K562 (cell line): ENCODE measurements around the gene SCAMP2. TPM values are rescaled to one million over a fixed set of nuclear protein-coding genes. Genes with fewer than 3 reads are reported as not detected.
A peak's percentile ranks its signal among the peaks of the same experiment; 100 is the strongest.

Source experiments
- ATAC-seq: fragments of 200-7000 bp; cut with Tn5 transposase; 3 replicates; pipeline ENCODE4 v1.9.1; 2020; ENCODE audit warnings: moderate library complexity
- BruUV-seq: library from RNA; stranded (reverse); fragments of 400-500 nt; replicated peaks from 2 replicates; lab custom pipeline; 2021; lab: Mats Ljungman, UMichigan
- CTCF ChIA-PET: fragments of 300-600 bp; formaldehyde crosslinking; extraction: SDS; loops from one replicate; lab custom pipeline; 2021; ENCODE audit warnings: low intra/inter-chr PET ratio; lab: Yijun Ruan, JAX
- POLR2A ChIA-PET: fragments of 300-600, 350-650 bp; sonication (Branson Sonifier 250); formaldehyde crosslinking; extraction: SDS; loops from one replicate; lab custom pipeline; 2021; ENCODE audit warnings: antibody characterized with exemption, inconsistent platforms; lab: Yijun Ruan, JAX
- DNase-seq, 4 experiments: peaks; one replicate each; pipeline versions ENCODE4 v3.0.0 to v3.0.0-alpha.2; 2011 to 2018; ENCODE audit warnings: low spot score in 3 of 4, mixed read lengths in 3 of 4; ENCODE audit errors: extremely low read depth in 1 of 4
- FAIRE-seq: peaks from 2 replicates; lab custom pipeline; 2011; peaks lifted over from hg19 to GRCh38; lab: Jason Lieb, UNC
- H2AFZ ChIP-seq: 2 replicates; pipeline ENCODE4 v1.6.0; 2011; ENCODE audit warnings: low read depth, low read length, control low read depth, inconsistent platforms
- H3K27ac ChIP-seq: fragments of 200-600 bp; 3 replicates; pipeline ENCODE4 v1.8.0; 2011; ENCODE audit warnings: low read depth, mild to moderate bottlenecking, control low read depth, inconsistent platforms, low read length, moderate library complexity, mixed read lengths; ENCODE audit errors: extremely low read depth
- H3K27me3 ChIP-seq, 2 experiments: fragments of 300-600 bp in 1 of 2; 2 replicates in 1 of 2; 3 replicates in 1 of 2; pipeline versions ENCODE4 v1.6.0 to v1.8.0; 2011; ENCODE audit warnings: inconsistent platforms in 2 of 2, low read length in 2 of 2, mild to moderate bottlenecking in 1 of 2, mixed read lengths in 1 of 2, moderate library complexity in 1 of 2; ENCODE audit not compliant: control insufficient read depth in 2 of 2, insufficient read depth in 2 of 2
- H3K36me3 ChIP-seq: fragments of 300-600 bp; 3 replicates; pipeline ENCODE4 v1.8.0; 2011; ENCODE audit warnings: mild to moderate bottlenecking, low read length, inconsistent platforms; ENCODE audit not compliant: control insufficient read depth, insufficient read depth
- H3K4me1 ChIP-seq, 2 experiments: fragments of 200-600 bp in 1 of 2; replicated peaks in 1 of 2; 2 replicates in 1 of 2; 3 replicates in 1 of 2; pipeline versions ENCODE4 v1.5.1 to v1.8.0; 2011; ENCODE audit warnings: inconsistent platforms in 2 of 2, low read length in 2 of 2, mild to moderate bottlenecking in 1 of 2, mixed read lengths in 1 of 2, moderate library complexity in 1 of 2; ENCODE audit not compliant: control insufficient read depth in 2 of 2, insufficient read depth in 2 of 2
- H3K4me2 ChIP-seq: 2 replicates; pipeline ENCODE4 v1.6.1; 2011; ENCODE audit warnings: low read length, control low read depth, inconsistent platforms, mixed read lengths; ENCODE audit not compliant: insufficient read depth
- H3K4me3 ChIP-seq: fragments of 200-600 bp; sonication (generic), shearing (Covaris generic); 2 replicates; pipeline ENCODE4 v1.5.1; 2016; ENCODE audit warnings: control low read depth, inconsistent platforms
- H3K79me2 ChIP-seq: fragments of 200-600 bp; 3 replicates; pipeline ENCODE4 v1.8.0; 2011; ENCODE audit warnings: low read length, inconsistent platforms; ENCODE audit not compliant: control insufficient read depth, insufficient read depth
- H3K9ac ChIP-seq, 2 experiments: 2 replicates each; pipeline versions ENCODE4 v1.6.0 to v1.6.1; 2011; ENCODE audit warnings: low read depth in 2 of 2, low read length in 2 of 2, control low read depth in 1 of 2, inconsistent platforms in 1 of 2, mild to moderate bottlenecking in 1 of 2, mixed read lengths in 1 of 2; ENCODE audit not compliant: insufficient read depth in 1 of 2
- H3K9me1 ChIP-seq: one replicate; pipeline ENCODE4 v1.6.0; 2011; ENCODE audit warnings: inconsistent platforms, mild to moderate bottlenecking, low read length, moderate library complexity; ENCODE audit not compliant: control insufficient read depth, insufficient read depth
- H3K9me3 ChIP-seq: replicated peaks from 2 replicates; pipeline ENCODE4 v1.5.1; 2011; ENCODE audit warnings: low read depth, low read length, inconsistent platforms; ENCODE audit not compliant: control insufficient read depth, insufficient read depth
- H4K20me1 ChIP-seq: replicated peaks from 2 replicates; pipeline ENCODE4 v1.6.1; 2011; ENCODE audit warnings: low read length, inconsistent platforms, mixed read lengths; ENCODE audit not compliant: control insufficient read depth, insufficient read depth
- CHD4 ChIP-seq: fragments of 200-600 bp; sonication (generic); IDR thresholded peaks from 3 replicates; pipeline ENCODE4 v1.6.1; 2012; ENCODE audit warnings: low read depth, mild to moderate bottlenecking, mixed read lengths, low read length, inconsistent platforms; ENCODE audit not compliant: insufficient read depth, insufficient replicate concordance, poor library complexity, severe bottlenecking
- EGR1 ChIP-seq: fragments of 450-650 bp; conservative IDR thresholded peaks from 2 replicates; pipeline ENCODE4 v1.6.1; 2017; ENCODE audit warnings: mild to moderate bottlenecking
- KLF1 ChIP-seq: fragments of 450-650 bp; IDR thresholded peaks from 2 replicates; pipeline ENCODE4 v1.6.1; 2016; ENCODE audit warnings: missing genetic modification characterization, missing compliant biosample characterization
- KLF16 ChIP-seq: IDR thresholded peaks from 2 replicates; pipeline ENCODE4 v1.6.1; 2016; ENCODE audit warnings: antibody characterized with exemption
- MLLT1 ChIP-seq, 2 experiments: fragments of 450-650 bp; IDR thresholded peaks; 2 replicates each; pipeline ENCODE4 v1.6.1; 2016
- MXD1 ChIP-seq: fragments of 250-450 bp; sonication (Bioruptor Pico); IDR thresholded peaks from 2 replicates; pipeline ENCODE4 v1.8.0; 2021; ENCODE audit warnings: borderline replicate concordance, mild to moderate bottlenecking, moderate library complexity; ENCODE audit not compliant: poor library complexity, severe bottlenecking
- RB1 ChIP-seq: fragments of 450-650 bp; IDR thresholded peaks from 2 replicates; pipeline ENCODE4 v1.6.1; 2017; ENCODE audit warnings: low read depth, mild to moderate bottlenecking
- SIN3B ChIP-seq: fragments of 450-650 bp; IDR thresholded peaks from 2 replicates; pipeline ENCODE4 v1.6.1; 2017; ENCODE audit warnings: low read depth, mild to moderate bottlenecking, moderate library complexity
- SRSF1 ChIP-seq: fragments of 200-400 bp; formaldehyde crosslinking; IDR thresholded peaks from 2 replicates; pipeline ENCODE4 v1.6.1; 2017; ENCODE audit warnings: mild to moderate bottlenecking, low read depth, low read length, moderate library complexity
- ZBTB17 ChIP-seq: fragments of 450-650 bp; formaldehyde crosslinking; IDR thresholded peaks from 2 replicates; pipeline ENCODE4 v1.4.0; 2020; ENCODE audit warnings: mild to moderate bottlenecking
- ZFP1 ChIP-seq: fragments of 450-650 bp; formaldehyde crosslinking; IDR thresholded peaks from 2 replicates; pipeline ENCODE4 v1.4.0; 2020; ENCODE audit warnings: mild to moderate bottlenecking, mixed read lengths
- ZNF384 ChIP-seq: IDR thresholded peaks from 2 replicates; pipeline ENCODE4 v1.6.1; 2012; ENCODE audit warnings: low read depth, low read length, improper control_type of control experiment
- ZNF431 ChIP-seq: sonication (generic); formaldehyde crosslinking; IDR thresholded peaks from 2 replicates; pipeline ENCODE4 v1.8.0; 2022; ENCODE audit warnings: mild to moderate bottlenecking, missing genetic modification reagents
- WGBS: fragments of 100-300 bp; shearing (Covaris generic); methylation state at CpG from one replicate; pipeline ENCODE4 v1.1.6; 2016; ENCODE audit warnings: low coverage, mixed read lengths; ENCODE audit not compliant: insufficient coverage; ENCODE audit errors: missing lambda C conversion rate; 5-methylcytosine and 5-hydroxymethylcytosine counted together
- in situ Hi-C: fragments of 300-500 bp; cut with MboI; formaldehyde crosslinking; loops from 4 replicates; pipeline ENCODE4 v1.15.0; 2018; ENCODE audit warnings: inconsistent platforms, mixed read lengths
- intact Hi-C: fragments of 100-400 bp; cut with micrococcal nuclease; formaldehyde crosslinking; loops from 2 replicates; pipeline ENCODE4 v1.14.2; 2022
- polyA plus RNA-seq, 8 experiments: library from polyadenylated mRNA; depleted of rRNA in 4 of 8; stranded (reverse) in 5 of 8; unstranded in 3 of 8; fragments of >200 nt; fragmentation: Nextera tagmentation in 2 of 8; fragmentation: Illumina TruSeq in 1 of 8; extraction: Ambion mirVana in 2 of 8; extraction: Trizol in 1 of 8; gene quantifications; 2 replicates each; pipeline versions ENCODE4 v1.2.1 to v1.2.3, GENCODE V29; 2011 to 2014; ENCODE audit warnings: inconsistent platforms in 1 of 8, missing spikeins in 1 of 8
- total RNA-seq, 7 experiments: library from RNA; depleted of rRNA in 6 of 7; stranded (reverse); fragments of >200 nt in 6 of 7; fragmentation: Illumina TruSeq in 2 of 7; extraction: Trizol in 2 of 7; gene quantifications; 2 replicates each; pipeline versions ENCODE4 v1.2.1 to v1.2.3, GENCODE V29; 2011 to 2021; ENCODE audit warnings: low replicate concordance in 1 of 7
- TF ChIP-seq, protein P1 (sequence below): sonication (generic); formaldehyde crosslinking; IDR thresholded peaks from 2 replicates; pipeline ENCODE4 v1.5.0; 2020; ENCODE audit warnings: missing genetic modification reagents
- TF ChIP-seq, protein P2 (sequence below): sonication (generic); formaldehyde crosslinking; IDR thresholded peaks from 2 replicates; pipeline ENCODE4 v1.8.0; 2022; ENCODE audit warnings: mild to moderate bottlenecking, missing genetic modification reagents

The SCAMP2 gene
- total and polyA plus RNA-seq, 9 of the 15 experiments (the other 6 are each of a cell fraction or from before 2014, with no cell fraction given): 5.9 to 61.1 (median 20.1) TPM

DNA sequence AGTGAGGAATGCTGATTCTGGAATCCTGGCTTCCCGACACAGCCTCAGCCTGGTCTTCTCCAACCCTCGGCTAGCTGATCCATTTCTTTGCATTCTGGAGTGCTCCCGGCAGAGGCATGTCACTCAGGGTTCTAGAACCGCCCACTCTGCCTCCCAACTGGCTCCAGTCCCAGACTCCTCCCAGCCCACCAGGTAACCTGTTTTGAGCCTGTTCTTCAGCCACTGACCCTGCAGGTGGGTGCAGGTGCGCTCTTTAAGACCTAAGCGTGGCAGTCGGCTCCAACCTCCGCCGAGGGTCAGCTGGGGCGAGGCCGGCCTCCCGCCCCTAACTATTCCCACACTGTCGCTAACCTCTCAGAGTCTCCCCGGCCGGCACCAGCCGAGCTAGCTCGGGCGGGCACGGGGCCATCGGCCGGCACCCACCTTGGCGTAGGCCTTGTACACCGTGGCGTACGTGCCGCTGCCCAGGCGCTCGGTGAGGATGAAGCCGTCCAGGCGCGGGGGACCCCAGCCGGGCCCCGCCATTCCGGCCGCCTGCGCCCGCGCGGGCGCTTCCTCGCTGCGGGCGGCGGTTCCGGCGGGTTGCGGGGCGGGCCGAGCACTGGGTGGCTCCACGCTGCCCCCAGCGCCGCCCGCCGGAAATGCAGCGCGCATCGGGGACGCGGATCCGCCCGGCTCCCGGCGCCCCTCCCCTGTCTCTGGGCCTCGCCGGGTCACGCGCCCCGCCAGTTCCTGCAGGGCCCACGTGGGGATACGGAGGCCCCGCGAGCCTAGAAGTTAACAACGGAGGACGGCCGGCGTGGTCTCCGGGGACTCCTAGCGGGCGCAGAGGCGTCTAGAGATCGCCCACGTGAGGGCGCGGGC, 30.4 kb downstream of the SCAMP2 start, which contains the start of gene ULK3:
ULK3 (minus strand) TSS at position 576 of the 864 bp plus-strand sequence; CDS start at position 525, 51 bp downstream.
- FAIRE-seq (peak; percentile 99), DNase-seq (peak; percentile 93 to 96 (median 94)), ATAC-seq (peak; percentile 91)
- POLR2A ChIA-PET: interaction anchor here (0.6 to 1.5 kb wide), 8 partner anchors 16 to 377 kb away, joined by 3 to 5 read pairs (median 3); partner anchors contain the start of genes CPLX3 and FAM219B
- H3K9me1 ChIP-seq: peaks cover 11% of the 10 kb centered on the region
- CTCF ChIA-PET: interaction anchor here (0.6 to 1.7 kb wide), 2 partner anchors 14 to 59 kb away, joined by 3 to 4 read pairs; no protein-coding TSS in a partner anchor
- H2AFZ ChIP-seq: peak within 1 kb of the TSS; percentile 97
- H3K9me3 ChIP-seq: no peaks in the 10 kb centered on the region
- peaks cover 19 to 59% of the 10 kb centered on the region in 2 experiments; a peak in 4 of 5 replicates for H3K4me1 ChIP-seq
- peaks cover 4% of the 10 kb centered on the region; the same call in 1 of the 2 replicates for H4K20me1 ChIP-seq
- BruUV-seq: no TSS peak
- H3K27ac ChIP-seq: peak within 1 kb of the TSS; percentile 77
- in situ Hi-C loops (no loop called here), intact Hi-C loops (loop anchor here (5.0 kb wide), 3 partner anchors 49 to 144 kb away; partner anchors contain the start of gene MPI)
- H3K36me3 ChIP-seq: peaks cover 55% of the 10 kb centered on the region; the same call in 2 of the 3 replicates
- peak within 1 kb of the TSS; percentile 82 to 96 for H3K9ac ChIP-seq
- no peaks in the 10 kb centered on the region for H3K27me3 ChIP-seq
- H3K4me2 ChIP-seq: peak within 1 kb of the TSS; percentile 99
- H3K79me2 ChIP-seq: peaks cover 14% of the 10 kb centered on the region; the same call in 2 of the 3 replicates
- peak within 1 kb of the TSS; percentile 99 for H3K4me3 ChIP-seq
- WGBS: under 1% methylated on average over 44 of the region's 84 CpGs
- TF ChIP-seq ZBTB17 (CRISPR knock-in tag) (no peak), EGR1 (0 out of 2 replicates have a peak, but pooled peaks have one; percentile 98), KLF1 (tag) (0 out of 2 replicates have a peak, but pooled peaks have one; percentile 40), SIN3B (peak; percentile 67; the same call in 1 of the 2 replicates), ZNF431 (CRISPR knock-in tag) (no peak), RB1 (peak; percentile 98), KLF16 (peak; percentile 24; the same call in 1 of the 2 replicates), MXD1 (peak; percentile 81), ZFP1 (CRISPR knock-in tag) (no peak), ZNF384 (no peak), MLLT1 (IDR thresholded peaks at IDR 0.05) (no peak), SRSF1 (no peak), CHD4 (no peak)
- TF ChIP-seq, protein P1, sequence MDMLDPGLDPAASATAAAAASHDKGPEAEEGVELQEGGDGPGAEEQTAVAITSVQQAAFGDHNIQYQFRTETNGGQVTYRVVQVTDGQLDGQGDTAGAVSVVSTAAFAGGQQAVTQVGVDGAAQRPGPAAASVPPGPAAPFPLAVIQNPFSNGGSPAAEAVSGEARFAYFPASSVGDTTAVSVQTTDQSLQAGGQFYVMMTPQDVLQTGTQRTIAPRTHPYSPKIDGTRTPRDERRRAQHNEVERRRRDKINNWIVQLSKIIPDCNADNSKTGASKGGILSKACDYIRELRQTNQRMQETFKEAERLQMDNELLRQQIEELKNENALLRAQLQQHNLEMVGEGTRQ: peak; percentile 92
- TF ChIP-seq, protein P2, sequence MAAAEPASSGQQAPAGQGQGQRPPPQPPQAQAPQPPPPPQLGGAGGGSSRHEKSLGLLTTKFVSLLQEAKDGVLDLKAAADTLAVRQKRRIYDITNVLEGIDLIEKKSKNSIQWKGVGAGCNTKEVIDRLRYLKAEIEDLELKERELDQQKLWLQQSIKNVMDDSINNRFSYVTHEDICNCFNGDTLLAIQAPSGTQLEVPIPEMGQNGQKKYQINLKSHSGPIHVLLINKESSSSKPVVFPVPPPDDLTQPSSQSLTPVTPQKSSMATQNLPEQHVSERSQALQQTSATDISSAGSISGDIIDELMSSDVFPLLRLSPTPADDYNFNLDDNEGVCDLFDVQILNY: peak; percentile 68
